Midbrain (tissue), 1 donor: ENCODE results near the gene LYG1.
A peak's percentile ranks its signal among the peaks of the same experiment; 100 is the strongest.
"Not testable (repeated sequence)": the region's sequence is repeated elsewhere in the genome, so short reads cannot be mapped to it uniquely, and the experiment has no call there.

Source experiments
- DNase-seq: peaks from one replicate; lab custom pipeline; 2025; lab: John Stamatoyannopoulos, UW

Gene LYG1

DNA sequence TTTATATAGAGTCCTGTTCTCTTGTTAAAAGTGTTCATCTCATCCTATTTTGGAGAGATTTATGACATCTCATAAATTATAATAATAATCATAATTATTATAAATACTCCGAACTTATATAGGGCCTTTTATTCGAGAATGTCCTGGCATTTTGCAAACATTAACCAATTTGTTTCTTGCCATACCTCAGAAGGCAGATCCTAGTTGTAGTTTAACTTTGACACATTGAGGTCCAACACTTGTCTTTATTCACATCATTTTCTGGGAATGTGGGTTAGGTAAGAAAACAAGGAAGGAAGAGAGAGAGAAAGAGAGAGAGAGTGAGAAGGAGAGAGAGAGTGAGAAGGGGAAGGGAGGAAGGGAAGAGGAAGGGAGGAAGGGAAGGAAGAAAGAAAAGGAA lies at the start of gene LYG1:
TSS of gene LYG1 (minus strand) at position 101 of the 400 bp plus-strand sequence. CDS start 5,527 bp downstream, outside the sequence.
- not testable (repeated sequence) for DNase-seq

DNA sequence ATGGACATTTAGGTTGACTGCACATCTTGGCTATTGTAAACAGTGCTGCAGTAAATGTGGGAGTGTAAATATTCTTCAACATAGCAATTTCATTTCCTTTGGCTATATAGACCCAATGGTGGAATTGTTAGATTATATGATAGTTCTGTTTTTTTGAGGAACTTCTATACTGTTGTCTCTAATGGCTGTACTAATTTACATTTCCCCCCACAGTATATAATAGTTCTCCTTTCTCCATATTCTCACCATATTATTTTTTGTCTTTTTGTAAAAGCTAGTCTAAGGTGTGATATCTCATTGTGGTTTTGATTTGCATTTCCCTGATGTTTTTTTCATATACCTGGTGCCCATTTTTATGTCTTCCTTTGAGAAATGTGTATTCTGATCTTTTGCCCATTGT lies 49.2 kb upstream of the LYG1 start:
- no peak for DNase-seq

- no peak for DNase-seq
Measured at GRCh38 chr2:99348173-99348572, 47.2 kb upstream of the LYG1 start.

DNA sequence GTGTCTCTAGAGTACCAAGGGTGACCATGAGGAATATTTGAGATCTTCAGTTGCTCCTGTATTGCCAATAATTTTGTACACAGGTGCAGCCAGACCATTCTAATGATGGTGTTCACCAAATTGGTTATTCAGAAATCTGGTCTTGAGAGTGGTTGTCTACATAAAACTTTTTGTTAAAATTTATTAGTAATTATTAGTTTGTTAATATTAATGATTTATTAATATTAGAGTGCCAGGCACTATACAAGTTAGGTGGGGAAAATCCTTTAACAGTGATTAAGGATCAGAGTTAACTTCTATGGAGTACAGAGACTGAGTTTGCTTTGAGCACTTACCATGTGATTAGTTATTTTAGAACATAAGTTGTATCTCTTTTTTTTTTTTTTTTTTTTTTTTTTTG lies 45.2 kb upstream of the LYG1 start:
- no peak for DNase-seq

DNA sequence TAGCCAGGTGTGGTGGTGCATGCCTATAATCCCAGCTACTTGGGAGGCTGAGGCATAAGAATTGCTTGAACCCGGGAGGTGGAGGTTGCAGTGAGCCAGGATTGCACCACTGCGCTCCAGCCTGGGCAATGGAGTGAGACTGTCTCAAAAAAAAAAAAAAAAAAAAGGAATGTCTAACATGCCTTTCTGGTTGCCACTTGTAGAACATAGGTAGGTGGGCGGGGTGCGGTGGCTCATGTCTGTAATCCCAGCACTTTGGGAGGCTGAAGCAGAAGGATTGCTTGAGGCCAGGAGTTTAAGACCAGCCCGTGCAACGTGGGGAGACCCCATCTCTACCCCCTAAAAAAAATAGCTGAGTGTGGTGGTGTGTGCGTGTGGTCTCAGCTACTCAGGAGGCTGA lies 44.4 kb upstream of the LYG1 start:
- DNase-seq: not testable (repeated sequence)

- DNase-seq: no peak
Measured at GRCh38 chr2:99342536-99342935, 41.5 kb upstream of the LYG1 start.

DNA sequence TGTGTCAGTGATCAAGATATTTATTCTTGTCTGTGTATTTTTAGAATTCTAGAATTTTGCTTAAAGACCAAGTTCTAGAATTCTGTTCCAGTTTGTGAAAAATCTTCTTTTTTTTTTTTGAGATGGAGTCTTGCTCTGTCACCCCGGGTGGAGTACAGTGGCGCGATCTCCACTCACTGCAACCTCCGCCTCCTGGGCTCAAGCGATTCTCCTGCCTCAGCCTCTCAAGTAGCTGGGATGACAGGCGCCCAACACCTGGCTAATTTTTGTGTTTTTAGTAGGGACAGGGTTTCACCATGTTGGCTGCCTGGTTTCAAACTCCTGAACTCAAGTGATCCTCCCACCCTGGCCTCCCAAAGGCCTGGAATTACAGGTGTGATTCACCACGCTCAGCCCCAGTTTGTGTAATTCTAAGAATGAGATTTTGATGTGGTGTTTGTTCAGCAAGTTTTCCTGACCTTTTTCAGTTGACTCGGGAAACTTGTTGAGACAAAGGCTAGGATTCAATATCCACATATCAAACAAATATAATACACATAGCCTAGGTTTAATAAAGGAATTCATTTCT lies 39.8 kb upstream of the LYG1 start:
- no peak for DNase-seq

DNA sequence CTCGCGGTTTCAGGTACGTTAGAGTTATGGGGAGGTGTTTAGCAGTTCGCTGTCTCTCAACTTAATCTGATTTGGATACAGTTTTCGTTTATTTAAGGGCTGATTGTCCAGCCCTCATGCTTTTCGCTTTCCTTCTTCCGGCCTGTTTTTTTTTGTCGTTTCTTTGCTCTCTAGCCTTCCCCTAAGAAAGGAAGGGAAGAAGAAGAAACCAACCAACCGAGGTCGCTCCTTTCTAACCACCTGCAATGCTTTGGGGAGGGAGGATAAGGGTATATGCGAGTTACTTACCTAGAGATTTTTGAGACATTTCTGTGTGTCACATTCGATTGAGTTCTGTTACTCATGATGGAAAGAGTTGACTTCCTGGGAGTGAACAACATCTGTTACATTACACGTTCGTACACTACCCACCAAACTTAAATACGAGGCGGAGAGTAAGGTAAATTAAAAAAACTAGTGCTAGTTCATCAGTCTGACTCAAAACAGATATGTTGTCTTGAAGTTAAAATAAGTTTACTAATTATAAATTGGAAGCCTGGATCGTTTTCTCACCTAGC lies 37.1 kb upstream of the LYG1 start:
- DNase-seq: no peak

- DNase-seq: peak; percentile 97
Measured at GRCh38 chr2:99337113-99338028, 36.4 kb upstream of the LYG1 start, which contains the start of gene EIF5B. Gene EIF5B (plus strand): TSS chr2:99337389. CDS start chr2:99337555, 166 bp downstream.

- DNase-seq: no peak
Measured at GRCh38 chr2:99336804-99337112, 35.8 kb upstream of the LYG1 start.

GRCh38 chr2:99335911-99336803 lies 35.2 kb upstream of the LYG1 start, which contains the start of gene TXNDC9:
Gene TXNDC9 (minus strand): TSS chr2:99336333. CDS start chr2:99333210, 3,123 bp downstream.
- peak; percentile 99 for DNase-seq

DNA sequence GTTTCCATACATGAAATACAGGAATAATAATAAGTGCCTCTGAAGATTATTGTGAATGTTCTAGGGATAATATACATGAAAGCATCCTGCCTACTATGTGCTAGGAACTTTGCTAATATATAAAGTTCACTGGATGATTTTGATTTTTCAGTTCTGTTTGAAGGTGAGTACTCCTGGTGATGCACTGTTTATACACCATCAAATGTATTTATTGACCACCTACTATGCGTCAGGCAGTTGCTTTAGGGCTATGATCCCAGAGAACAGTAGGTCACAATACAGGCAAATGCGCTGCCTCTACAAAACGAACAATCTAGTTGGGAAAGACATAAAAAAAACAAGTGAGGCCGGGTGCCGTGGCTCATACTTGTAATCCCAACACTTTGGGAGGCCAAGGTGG lies 24.4 kb upstream of the LYG1 start:
- DNase-seq: no peak

DNA sequence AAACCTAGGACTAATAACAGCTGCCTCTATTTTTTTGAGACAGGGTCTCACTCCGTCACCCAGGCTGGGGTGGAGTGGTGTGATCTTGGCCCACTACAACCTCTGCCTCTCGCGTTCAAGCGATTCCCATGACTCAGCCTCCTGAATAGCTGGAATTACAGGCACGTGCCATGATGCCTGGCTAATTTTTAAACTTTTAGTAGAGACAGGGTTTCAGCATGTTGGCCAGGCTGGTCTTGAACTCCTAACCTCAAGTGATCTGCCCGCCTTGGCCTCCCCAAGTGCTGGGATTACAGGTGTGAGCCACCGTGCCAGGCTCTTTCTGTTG lies 16.8 kb upstream of the LYG1 start:
- DNase-seq: not testable (repeated sequence)

DNA sequence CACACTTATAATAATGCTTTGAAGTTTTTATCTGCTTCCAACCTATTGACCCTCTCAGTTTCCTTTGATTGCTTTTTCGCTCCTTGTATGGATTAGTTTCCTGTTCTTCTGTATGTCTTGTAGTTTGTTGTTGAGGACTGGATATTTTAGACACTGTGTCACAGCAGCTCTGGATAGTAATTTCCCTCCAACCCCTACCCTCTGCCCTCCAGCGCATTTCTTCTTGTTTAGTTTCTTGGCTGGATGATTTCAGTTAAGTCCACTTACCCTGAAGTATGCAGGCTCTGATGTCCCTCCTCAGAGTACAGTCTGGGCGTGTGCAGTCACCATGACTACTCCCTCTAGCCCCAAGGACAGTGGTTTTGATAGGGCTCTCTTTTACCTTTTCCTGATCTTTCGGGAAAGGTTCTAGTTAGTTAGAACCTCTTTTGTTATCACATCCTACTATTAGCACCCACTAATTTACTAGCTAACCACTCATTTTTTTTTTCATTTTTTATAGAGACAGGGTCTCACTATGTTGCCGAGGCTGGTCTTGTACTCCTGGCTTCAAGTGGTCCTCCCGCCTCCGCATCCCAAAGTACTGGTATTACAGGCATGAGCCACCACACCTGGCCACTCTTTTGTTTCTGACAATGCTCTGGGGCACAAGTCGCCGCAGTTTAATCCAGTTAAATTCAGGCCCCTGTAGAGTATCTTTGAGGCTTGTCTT lies 16.3 kb upstream of the LYG1 start:
- DNase-seq: no peak

DNA sequence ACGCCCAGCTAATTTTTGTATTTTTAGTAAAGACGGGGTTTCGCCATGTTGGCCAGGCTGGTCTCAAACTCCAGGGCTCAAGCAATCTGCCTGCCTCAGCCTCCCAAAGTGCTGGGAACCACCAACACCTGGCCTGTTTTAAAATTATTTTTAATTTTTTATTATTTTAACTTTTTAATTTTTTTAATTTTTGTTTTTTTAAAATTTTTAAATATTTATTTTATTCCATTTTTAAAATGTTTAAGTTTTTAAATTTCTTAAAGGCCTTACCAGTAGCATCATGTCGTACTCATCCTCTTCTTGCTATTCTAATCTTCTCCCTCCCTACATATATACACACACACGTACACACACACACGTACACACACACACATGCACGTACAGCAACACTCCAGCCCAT lies 1.4 kb downstream of the LYG1 start:
- DNase-seq: no peak

DNA sequence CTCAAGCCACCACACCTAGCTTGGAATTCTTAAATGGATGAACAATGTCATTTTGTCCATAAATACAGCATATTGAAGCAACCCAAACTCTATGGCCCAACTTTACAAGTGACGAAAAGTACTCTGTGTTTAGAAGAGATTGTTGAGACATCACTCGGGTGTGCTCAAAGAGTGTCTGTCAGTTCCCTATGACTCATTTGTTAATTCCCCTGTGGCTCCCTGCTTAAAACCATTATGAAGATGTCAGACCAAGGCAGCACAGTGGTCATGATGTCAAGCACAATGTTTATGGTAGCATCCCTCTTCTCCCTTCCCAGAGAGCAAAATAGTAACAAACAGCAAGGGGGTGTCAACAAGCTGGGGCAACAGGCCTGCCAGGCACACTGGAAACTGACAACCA lies 3.0 kb downstream of the LYG1 start:
- no peak for DNase-seq

DNA sequence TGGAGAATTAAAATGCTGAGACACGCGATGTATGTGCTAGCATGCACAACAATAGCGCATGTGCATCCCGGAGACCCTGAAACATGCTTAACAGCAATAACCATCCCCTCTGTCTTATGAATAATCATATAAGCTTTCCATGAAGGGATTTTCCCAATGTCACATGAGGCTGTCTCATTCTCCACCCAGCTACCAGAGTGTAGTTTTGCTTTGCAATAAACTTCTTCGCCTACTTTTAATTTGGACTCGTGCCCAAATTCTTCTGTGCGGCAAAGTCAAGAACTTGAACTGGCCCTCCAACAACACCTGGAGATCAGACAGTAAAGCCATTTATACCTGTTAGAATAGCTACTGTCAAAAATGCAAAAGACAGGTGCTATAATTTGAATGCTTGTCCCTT lies 15.5 kb downstream of the LYG1 start:
- no peak for DNase-seq

DNA sequence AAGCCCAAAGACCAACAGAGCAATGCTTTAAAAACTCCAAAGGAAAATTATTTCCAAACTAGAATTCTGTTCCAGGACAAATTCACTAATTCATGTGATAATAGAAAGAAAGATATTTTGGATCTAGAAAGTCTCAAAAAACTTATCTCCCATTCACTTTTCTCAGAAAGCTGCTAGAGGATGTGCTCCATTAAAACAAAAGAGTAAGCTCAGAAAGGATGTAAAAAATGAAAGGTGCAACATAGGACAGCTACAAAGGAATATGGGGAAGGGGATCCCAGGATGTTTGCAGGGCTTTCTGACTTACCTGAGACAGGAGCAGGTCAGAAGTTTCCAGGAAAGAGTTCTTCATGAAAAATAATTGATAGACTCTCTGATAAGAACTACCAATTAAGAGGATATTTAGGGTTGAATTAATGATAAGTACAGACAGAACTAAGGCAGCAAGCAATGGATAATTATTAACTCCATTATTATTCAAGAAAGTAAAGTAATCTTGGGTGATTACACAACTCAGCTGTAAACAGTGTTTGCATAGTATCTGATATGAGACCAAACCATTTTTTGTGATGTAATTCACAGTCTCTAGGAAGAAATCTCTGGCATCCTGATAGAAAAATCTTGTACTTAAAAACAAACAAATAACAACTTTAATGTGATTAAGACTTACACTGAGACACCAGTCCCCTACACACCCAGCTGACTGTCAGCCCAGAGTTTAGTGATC lies 20.9 kb downstream of the LYG1 start:
- DNase-seq: no peak

DNA sequence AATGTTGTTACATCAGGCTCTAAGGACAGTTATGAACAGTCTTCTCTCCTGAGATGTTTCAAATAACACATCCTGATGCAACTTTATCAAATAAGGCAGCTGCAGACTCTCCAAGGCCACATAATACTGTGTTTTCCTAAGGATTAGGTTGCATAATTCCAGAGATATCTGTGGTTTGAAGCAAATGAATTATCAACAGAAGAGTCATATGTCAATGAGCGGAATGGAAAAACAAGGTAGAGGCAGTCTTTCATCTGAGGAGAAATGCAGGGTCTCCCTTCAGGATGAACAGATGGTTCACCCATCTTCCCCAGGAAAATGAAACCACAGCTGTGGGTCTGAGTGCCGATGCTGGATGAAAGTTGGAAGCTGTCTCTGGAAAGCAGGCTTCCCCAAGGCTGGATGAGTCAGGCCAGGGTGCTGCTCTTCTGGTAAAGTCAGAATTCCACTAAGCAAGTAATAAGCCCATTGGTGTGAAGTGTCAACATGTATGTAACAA lies 22.2 kb downstream of the LYG1 start:
- no peak for DNase-seq

- DNase-seq: not testable (repeated sequence)
Measured at GRCh38 chr2:99278195-99278765, 22.7 kb downstream of the LYG1 start.
